A549 (cell line): ENCODE data around the gene CXCL14. TPM values are rescaled to one million over a fixed set of nuclear protein-coding genes. Genes with fewer than 3 reads are reported as not detected.

Experiments
- ATAC-seq, 2 experiments: fragments of 200-7000 bp in 1 of 2; fragments of >200 bp in 1 of 2; cut with Nextera tagmentation in 1 of 2; cut with Tn5 transposase in 1 of 2; 3 replicates each; pipeline versions ENCODE4 v1.8.0 to v1.9.1; 2018 to 2020; ENCODE audit warnings: mild to moderate bottlenecking in 1 of 2, moderate library complexity in 1 of 2
- CTCF ChIA-PET: fragments of 300-600 bp; sonication (Branson Sonifier 250); formaldehyde crosslinking; extraction: SDS; loops from one replicate; lab custom pipeline; 2021; ENCODE audit warnings: antibody characterized with exemption, inconsistent platforms; lab: Yijun Ruan, JAX
- POLR2A ChIA-PET: fragments of 350-600 bp; formaldehyde crosslinking; extraction: SDS; loops from one replicate; lab custom pipeline; 2021; ENCODE audit warnings: antibody characterized with exemption, inconsistent platforms; lab: Yijun Ruan, JAX
- DNase-seq, 2 experiments: peaks; one replicate each; pipeline versions ENCODE4 v3.0.0 to v3.0.0-alpha.2; 2011 to 2016; ENCODE audit warnings: low read depth in 1 of 2, low spot score in 1 of 2
- FAIRE-seq: peaks from 2 replicates; lab custom pipeline; 2011; peaks lifted over from hg19 to GRCh38; lab: Jason Lieb, UNC
- H3K27ac ChIP-seq, 2 experiments: fragments of >200 bp; sonication (Bioruptor Twin); formaldehyde crosslinking; 3 replicates each; pipeline ENCODE4 v1.5.1; 2016 to 2017
- H3K4me1 ChIP-seq: fragments of >200 bp; sonication (Bioruptor Twin); formaldehyde crosslinking; 3 replicates; pipeline ENCODE4 v1.6.1; 2016
- H3K4me2 ChIP-seq: fragments of >200 bp; sonication (Bioruptor Twin); formaldehyde crosslinking; 3 replicates; pipeline ENCODE4 v1.6.1; 2016
- H3K4me3 ChIP-seq: fragments of >200 bp; sonication (Bioruptor Twin); formaldehyde crosslinking; 3 replicates; pipeline ENCODE4 v1.5.1; 2016
- H3K9me3 ChIP-seq: fragments of >200 bp; sonication (Bioruptor Twin); formaldehyde crosslinking; 3 replicates; pipeline ENCODE4 v1.6.1; 2016
- ATOH8 ChIP-seq: fragments of 250-450 bp; sonication (Bioruptor Pico); IDR thresholded peaks from 2 replicates; pipeline ENCODE4 v1.5.0; 2020; ENCODE audit warnings: low read depth, mild to moderate bottlenecking, moderate library complexity
- BCL3 ChIP-seq: fragments of >200 bp; sonication (Bioruptor Twin); formaldehyde crosslinking; IDR thresholded peaks from 3 replicates; pipeline ENCODE4 v1.6.1; 2016
- CBX2 ChIP-seq: fragments of 200-600 bp; sonication (generic); IDR thresholded peaks from 2 replicates; pipeline ENCODE4 v1.6.1; 2016; ENCODE audit warnings: low read depth, mild to moderate bottlenecking, borderline replicate concordance
- CBX8 ChIP-seq: fragments of 200-600 bp; sonication (generic); IDR thresholded peaks from 2 replicates; pipeline ENCODE4 v1.6.1; 2016
- CEBPB ChIP-seq, 2 experiments: fragments of >200 bp in 1 of 2; sonication (Bioruptor Twin) in 1 of 2; formaldehyde crosslinking in 1 of 2; IDR thresholded peaks; 2 replicates each; pipeline ENCODE4 v1.6.1; 2012 to 2016
- CHD2 ChIP-seq: fragments of 150-350 bp; IDR thresholded peaks from 2 replicates; pipeline ENCODE4 v1.6.1; 2014; ENCODE audit warnings: low read length; ENCODE audit not compliant: partially characterized antibody
- CTCF ChIP-seq: fragments of >200 bp; sonication (Bioruptor Twin); formaldehyde crosslinking; IDR thresholded peaks from 3 replicates; pipeline ENCODE4 v1.5.1; 2016
- EHF ChIP-seq: fragments of 250-450 bp; sonication (Bioruptor Pico); IDR thresholded peaks from 2 replicates; pipeline ENCODE4 v1.5.0; 2020; ENCODE audit warnings: mild to moderate bottlenecking
- EHMT2 ChIP-seq: fragments of 200-600 bp; sonication (generic); IDR thresholded peaks from 2 replicates; pipeline ENCODE4 v1.6.1; 2016; ENCODE audit warnings: antibody characterized with exemption, low read depth, mild to moderate bottlenecking, moderate library complexity
- EP300 ChIP-seq, 2 experiments: fragments of >200 bp; sonication (Bioruptor Twin); formaldehyde crosslinking; IDR thresholded peaks; 2 replicates in 1 of 2; 3 replicates in 1 of 2; pipeline ENCODE4 v1.6.1; 2016 to 2017
- ESRRA ChIP-seq: fragments of 150-350 bp; IDR thresholded peaks from 2 replicates; pipeline ENCODE4 v1.6.1; 2014; ENCODE audit warnings: mild to moderate bottlenecking, low read length, borderline replicate concordance
- FOSL2 ChIP-seq, 2 experiments: fragments of 450-650 bp in 1 of 2; fragments of >200 bp in 1 of 2; sonication (Bioruptor Twin) in 1 of 2; formaldehyde crosslinking; IDR thresholded peaks; 2 replicates each; pipeline versions ENCODE4 v1.5.0 to v1.6.1; 2016 to 2020; ENCODE audit warnings: mild to moderate bottlenecking in 1 of 2, moderate library complexity in 1 of 2
- GATA3 ChIP-seq: IDR thresholded peaks from 2 replicates; pipeline ENCODE4 v1.6.1; 2012; ENCODE audit warnings: borderline replicate concordance
- HES2 ChIP-seq: fragments of >200 bp; sonication (Bioruptor Twin); formaldehyde crosslinking; IDR thresholded peaks from 2 replicates; pipeline ENCODE4 v1.6.1; 2016
- HEYL ChIP-seq: fragments of 250-450 bp; sonication (Bioruptor Pico); IDR thresholded peaks from 2 replicates; pipeline ENCODE4 v1.8.0; 2021; ENCODE audit warnings: mild to moderate bottlenecking, moderate library complexity
- HMGXB4 ChIP-seq: fragments of 250-450 bp; sonication (Bioruptor Pico); IDR thresholded peaks from 2 replicates; pipeline ENCODE4 v1.5.0; 2021; ENCODE audit warnings: mild to moderate bottlenecking, moderate library complexity, borderline replicate concordance
- HOXB13 ChIP-seq: fragments of 250-450 bp; sonication (Bioruptor Pico); IDR thresholded peaks from 2 replicates; pipeline ENCODE4 v1.5.0; 2020; ENCODE audit warnings: low read depth, mild to moderate bottlenecking, moderate library complexity
- JUN ChIP-seq, 2 experiments: fragments of >200 bp; sonication (Bioruptor Twin); formaldehyde crosslinking; IDR thresholded peaks; 2 replicates in 1 of 2; 3 replicates in 1 of 2; pipeline ENCODE4 v1.6.1; 2016 to 2017
- KDM1A ChIP-seq: fragments of 200-600 bp; sonication (generic); IDR thresholded peaks from 2 replicates; pipeline ENCODE4 v1.6.1; 2016; ENCODE audit warnings: low read depth, mild to moderate bottlenecking
- KDM5A ChIP-seq: fragments of 200-600 bp; sonication (generic); IDR thresholded peaks from 2 replicates; pipeline ENCODE4 v1.6.1; 2016; ENCODE audit warnings: antibody characterized with exemption, mild to moderate bottlenecking
- MAFK ChIP-seq: fragments of 450-650 bp; IDR thresholded peaks from 2 replicates; pipeline ENCODE4 v1.6.1; 2014; ENCODE audit not compliant: partially characterized antibody
- NFE2L2 ChIP-seq: fragments of 150-350 bp; conservative IDR thresholded peaks from 2 replicates; pipeline ENCODE4 v1.6.1; 2014; ENCODE audit warnings: low read length
- NR3C1 ChIP-seq: fragments of >200 bp; sonication (Bioruptor Twin); formaldehyde crosslinking; IDR thresholded peaks from 3 replicates; pipeline ENCODE4 v1.6.1; 2017
- POLR2A ChIP-seq: IDR thresholded peaks from 2 replicates; pipeline ENCODE4 v1.6.1; 2012; ENCODE audit warnings: mild to moderate bottlenecking, low read length
- RARB ChIP-seq: fragments of 250-450 bp; sonication (Bioruptor Pico); IDR thresholded peaks from 2 replicates; pipeline ENCODE4 v1.8.0; 2021; ENCODE audit warnings: mild to moderate bottlenecking, moderate library complexity
- RFX5 ChIP-seq: fragments of 450-650 bp; IDR thresholded peaks from 2 replicates; pipeline ENCODE4 v1.7.1; 2014; ENCODE audit warnings: antibody characterized with exemption, mild to moderate bottlenecking, moderate library complexity
- TP53 ChIP-seq: fragments of 250-450 bp; sonication (Bioruptor Pico); IDR thresholded peaks from 2 replicates; pipeline ENCODE4 v1.5.0; 2021; ENCODE audit warnings: mild to moderate bottlenecking, moderate library complexity
- ZC3H11A ChIP-seq: fragments of 450-650 bp; IDR thresholded peaks from 2 replicates; pipeline ENCODE4 v1.6.1; 2014; ENCODE audit warnings: antibody characterized with exemption, mild to moderate bottlenecking
- WGBS: methylation state at CpG from one replicate; pipeline ENCODE4 v1.1.6; 2017; ENCODE audit errors: missing lambda C conversion rate; 5-methylcytosine and 5-hydroxymethylcytosine counted together
- polyA plus RNA-seq, 4 experiments: library from polyadenylated mRNA; depleted of rRNA in 3 of 4; stranded (reverse); fragments of >200 nt; fragmentation: RNase III in 1 of 4; extraction: RNeasy Plus Mini Kit Qiagen cat#74134 plus additional on column Dnase treatment in 1 of 4; gene quantifications; 2 replicates in 3 of 4; 3 replicates in 1 of 4; pipeline ENCODE4 v1.2.3, GENCODE V29; 2011 to 2017

Gene CXCL14
- polyA plus RNA-seq, 2 of the 4 experiments (the other 2 are of a cell fraction) = 0.12 TPM; not detected in 1

- 28% methylated on average over 6 of the region's 6 CpGs for WGBS
- Histone ChIP-seq H3K4me3 (no peak overlapping the region), H3K9me3 (no peaks in the 10 kb centered on the region), H3K4me2 (no peak overlapping the region), H3K27ac (no peak overlapping the region), H3K4me1 (no peaks in the 10 kb centered on the region)
- CTCF ChIA-PET = interaction anchor here (0.6 to 6.0 kb wide), 3 partner anchors 15 to 32 kb away, joined by 4 to 22 read pairs (median 4); no protein-coding TSS in a partner anchor
- DNase-seq (no peak), ATAC-seq (no peak), FAIRE-seq (no peak)
- POLR2A ChIA-PET = no interaction called here
- no peak for TF ChIP-seq KDM1A
- TF ChIP-seq CBX2 = no peak
- no peak for TF ChIP-seq JUN (IDR thresholded peaks at IDR 0.05)
- no peak for TF ChIP-seq RARB (CRISPR knock-in tag)
- no peak for TF ChIP-seq MAFK
- no peak for TF ChIP-seq NR3C1
- TF ChIP-seq EHMT2 = no peak
- TF ChIP-seq BCL3 = no peak
- TF ChIP-seq POLR2A = no peak
- no peak for TF ChIP-seq CTCF
- TF ChIP-seq HMGXB4 (CRISPR knock-in tag) = no peak
- TF ChIP-seq HEYL (CRISPR knock-in tag) = no peak
- TF ChIP-seq CBX8 = no peak
- no peak for TF ChIP-seq ATOH8 (CRISPR knock-in tag)
- TF ChIP-seq EP300 (IDR thresholded peaks at IDR 0.05) = no peak
- no peak for TF ChIP-seq RFX5
- no peak for TF ChIP-seq TP53 (CRISPR knock-in tag)
- TF ChIP-seq ESRRA = no peak
- no peak for TF ChIP-seq FOSL2 (IDR thresholded peaks at IDR 0.05)
- TF ChIP-seq FOSL2 (CRISPR knock-in tag; IDR thresholded peaks at IDR 0.05) = no peak
- TF ChIP-seq ZC3H11A = no peak
- TF ChIP-seq, all 56 proteins: peak for 0
Measured at GRCh38 chr5:135584918-135585317, 6.1 kb upstream of the CXCL14 start.

- POLR2A ChIA-PET = no interaction called here
- no peak for DNase-seq
- ATAC-seq = no peak
Measured at GRCh38 chr5:135584276-135584675, 5.5 kb upstream of the CXCL14 start.

More at GRCh38 chr5:135584276-135584675, 5.5 kb upstream of the CXCL14 start:
- H3K4me2 ChIP-seq = no peak overlapping the region
- no peak overlapping the region for H3K27ac ChIP-seq
- no peak for FAIRE-seq
- TF ChIP-seq POLR2A (no peak), HOXB13 (CRISPR knock-in tag) (no peak), HMGXB4 (CRISPR knock-in tag) (no peak), EHF (CRISPR knock-in tag) (no peak), KDM5A (no peak), CEBPB (IDR thresholded peaks at IDR 0.05) (no peak), NFE2L2 (no peak), HES2 (no peak), GATA3 (no peak), CHD2 (no peak)
- 16% methylated on average over 2 of the region's 2 CpGs for WGBS
- CTCF ChIA-PET = interaction anchor here (0.6 to 6.0 kb wide), 4 partner anchors 18 to 124 kb away, joined by 3 to 22 read pairs (median 4); no protein-coding TSS in a partner anchor
- H3K9me3 ChIP-seq = no peaks in the 10 kb centered on the region
- no peak overlapping the region for H3K4me3 ChIP-seq
- no peaks in the 10 kb centered on the region for H3K4me1 ChIP-seq
